HG02870 (cell line): Measurements from ENCODE around the gene CLTB.

ENCODE experiments used
- ATAC-seq: cut with Tn5 transposase; IDR thresholded peaks from one replicate; pipeline ENCODE4 v1.9.1; 2021; ENCODE audit warnings: mild to moderate bottlenecking, moderate library complexity; ENCODE audit not compliant: unreplicated experiment

The CLTB gene

GRCh38 chr5:176356179-176356566, 60.2 kb downstream of the CLTB start:
- no peak for ATAC-seq

- ATAC-seq = no peak
Measured at GRCh38 chr5:176355400-176356178, 60.8 kb downstream of the CLTB start.

- ATAC-seq = no peak
Measured at GRCh38 chr5:176353533-176353932, 62.8 kb downstream of the CLTB start.

GRCh38 chr5:176352116-176352878, 64.0 kb downstream of the CLTB start:
- ATAC-seq = no peak

GRCh38 chr5:176350416-176350815, 65.9 kb downstream of the CLTB start:
- ATAC-seq = no peak

- ATAC-seq = no peak
Measured at GRCh38 chr5:176342766-176343458, 73.4 kb downstream of the CLTB start.
